GM21825 (cell line): Measurements from ENCODE around the gene KLHL3.
A peak's percentile ranks its signal among the peaks of the same experiment; 100 is the strongest.
"Not testable (repeated sequence)": the region's sequence is repeated elsewhere in the genome, so short reads cannot be mapped to it uniquely, and the experiment has no call there.

Source experiments
- ATAC-seq: cut with Tn5 transposase; IDR thresholded peaks from one replicate; pipeline ENCODE4 v1.9.1; 2021; ENCODE audit warnings: mild to moderate bottlenecking, moderate library complexity; ENCODE audit not compliant: unreplicated experiment

Gene KLHL3

GRCh38 chr5:137735555-137736284 lies at the start of gene KLHL3:
KLHL3 (minus strand) TSS chr5:137736089; CDS start chr5:137735646, 443 bp downstream.
- ATAC-seq = peak; percentile 54

- ATAC-seq = no peak
These were observed 47.2 kb upstream of the KLHL3 start for GRCh38 chr5:137782984-137783536.

- ATAC-seq = no peak
These were observed 46.2 kb upstream of the KLHL3 start for GRCh38 chr5:137782055-137782454.

- no peak for ATAC-seq
These were observed 43.1 kb upstream of the KLHL3 start for GRCh38 chr5:137778772-137779564.

- ATAC-seq = not testable (repeated sequence)
These were observed 32.0 kb upstream of the KLHL3 start for GRCh38 chr5:137767937-137768336.

- no peak for ATAC-seq
These were observed 25.7 kb upstream of the KLHL3 start for GRCh38 chr5:137761566-137761965.

GRCh38 chr5:137760719-137761516 lies 25.0 kb upstream of the KLHL3 start:
- ATAC-seq = no peak

GRCh38 chr5:137760294-137760693 lies 24.4 kb upstream of the KLHL3 start:
- ATAC-seq = no peak

- ATAC-seq = peak; percentile 20
These were observed 22.9 kb upstream of the KLHL3 start for GRCh38 chr5:137758715-137759306.

- ATAC-seq = no peak
These were observed 22.2 kb upstream of the KLHL3 start for GRCh38 chr5:137758121-137758520.

GRCh38 chr5:137757634-137758033 lies 21.7 kb upstream of the KLHL3 start:
- no peak for ATAC-seq

GRCh38 chr5:137754961-137755762 lies 19.3 kb upstream of the KLHL3 start:
- no peak for ATAC-seq

GRCh38 chr5:137754188-137754960 lies 18.5 kb upstream of the KLHL3 start, which contains the start of gene HNRNPA0:
HNRNPA0 (minus strand) TSS chr5:137754363; CDS start chr5:137754066, 297 bp downstream.
- peak; percentile 81 for ATAC-seq

- peak; percentile 7 for ATAC-seq
These were observed 17.9 kb upstream of the KLHL3 start for GRCh38 chr5:137753691-137754187.

GRCh38 chr5:137752905-137753690 lies 17.2 kb upstream of the KLHL3 start:
- no peak for ATAC-seq

- ATAC-seq = no peak
These were observed 16.1 kb upstream of the KLHL3 start for GRCh38 chr5:137751869-137752491.

- no peak for ATAC-seq
These were observed 14.5 kb upstream of the KLHL3 start for GRCh38 chr5:137750436-137750835.
